Astrocyte of the spinal cord (primary cell): ENCODE measurements around the gene ENAH.

ENCODE experiments used
- DNase-seq: peaks from one replicate; pipeline ENCODE4 v3.0.0; 2011; ENCODE audit warnings: low read depth, low spot score
- H3K4me3 ChIP-seq: 2 replicates; pipeline ENCODE4 v1.5.1; 2011; ENCODE audit warnings: low read depth, mild to moderate bottlenecking, low read length, moderate library complexity
- in situ Hi-C: cut with HindIII; loops from 2 replicates; pipeline ENCODE4 v1.10.0; 2017; ENCODE audit warnings: low sequenced_read_pairs
- TF ChIP-seq, protein P1 (sequence below): IDR thresholded peaks from 2 replicates; pipeline ENCODE4 v1.5.1; 2012; ENCODE audit warnings: low read depth, mild to moderate bottlenecking, low read length, inconsistent platforms

Gene ENAH

GRCh38 chr1:225440380-225441221 is 212.3 kb downstream of the ENAH start:
- in situ Hi-C loops, result no loop called here
- no peak for DNase-seq
- TF ChIP-seq, protein P1, sequence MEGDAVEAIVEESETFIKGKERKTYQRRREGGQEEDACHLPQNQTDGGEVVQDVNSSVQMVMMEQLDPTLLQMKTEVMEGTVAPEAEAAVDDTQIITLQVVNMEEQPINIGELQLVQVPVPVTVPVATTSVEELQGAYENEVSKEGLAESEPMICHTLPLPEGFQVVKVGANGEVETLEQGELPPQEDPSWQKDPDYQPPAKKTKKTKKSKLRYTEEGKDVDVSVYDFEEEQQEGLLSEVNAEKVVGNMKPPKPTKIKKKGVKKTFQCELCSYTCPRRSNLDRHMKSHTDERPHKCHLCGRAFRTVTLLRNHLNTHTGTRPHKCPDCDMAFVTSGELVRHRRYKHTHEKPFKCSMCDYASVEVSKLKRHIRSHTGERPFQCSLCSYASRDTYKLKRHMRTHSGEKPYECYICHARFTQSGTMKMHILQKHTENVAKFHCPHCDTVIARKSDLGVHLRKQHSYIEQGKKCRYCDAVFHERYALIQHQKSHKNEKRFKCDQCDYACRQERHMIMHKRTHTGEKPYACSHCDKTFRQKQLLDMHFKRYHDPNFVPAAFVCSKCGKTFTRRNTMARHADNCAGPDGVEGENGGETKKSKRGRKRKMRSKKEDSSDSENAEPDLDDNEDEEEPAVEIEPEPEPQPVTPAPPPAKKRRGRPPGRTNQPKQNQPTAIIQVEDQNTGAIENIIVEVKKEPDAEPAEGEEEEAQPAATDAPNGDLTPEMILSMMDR, result no peak
- H3K4me3 ChIP-seq, result no peak overlapping the region

- in situ Hi-C loops, result no loop called here
- TF ChIP-seq, protein P1, result peak; percentile 73
- peak; percentile 38 for DNase-seq
- H3K4me3 ChIP-seq, result no peak overlapping the region
Measured at GRCh38 chr1:225437710-225438437, 215.0 kb downstream of the ENAH start.
